Testis (tissue), 2 donors: Measurements from ENCODE around the gene CACNA1D.

Experiments used
- CTCF ChIP-seq, 3 experiments: fragments of 450-650 bp in 2 of 3; fragments of 200-600 bp in 1 of 3; sonication (generic) in 1 of 3; IDR thresholded peaks; one replicate each; pipeline ENCODE4 v1.5.1; 2016 to 2019; ENCODE audit warnings: antibody characterized with exemption in 3 of 3, mild to moderate bottlenecking in 2 of 3, moderate library complexity in 1 of 3
- POLR2A ChIP-seq: fragments of 450-650 bp; IDR thresholded peaks from one replicate; pipeline ENCODE4 v1.6.1; 2017; ENCODE audit warnings: antibody characterized with exemption, mild to moderate bottlenecking, moderate library complexity

GRCh38 chr3:53618936-53619335 lies 124.5 kb downstream of the CACNA1D start:
- TF ChIP-seq CTCF (IDR thresholded peaks at IDR 0.05) (no peak), POLR2A (no peak)
